Osteocyte (in vitro differentiated cells): Measurements from ENCODE around the gene CLEC3B. TPM values are rescaled to one million over a fixed set of nuclear protein-coding genes. Genes with fewer than 3 reads are reported as not detected.
"Not testable (repeated sequence)": the region's sequence is repeated elsewhere in the genome, so short reads cannot be mapped to it uniquely, and the experiment has no call there.

Experiments used
- DNase-seq: peaks from one replicate; pipeline ENCODE4 v3.0.0; 2021; ENCODE audit warnings: mixed read lengths; ENCODE audit not compliant: unreplicated experiment; ENCODE audit errors: extremely low spot score
- H3K27ac Mint-ChIP-seq: one replicate; pipeline ENCODE4 v1.8.0; 2021; ENCODE audit warnings: mild to moderate bottlenecking, mixed read lengths; ENCODE audit not compliant: unreplicated experiment
- H3K27me3 Mint-ChIP-seq: one replicate; pipeline ENCODE4 v1.8.0; 2021; ENCODE audit warnings: mixed read lengths; ENCODE audit not compliant: unreplicated experiment
- H3K36me3 Mint-ChIP-seq: one replicate; pipeline ENCODE4 v1.8.0; 2021; ENCODE audit warnings: mixed read lengths; ENCODE audit not compliant: unreplicated experiment
- H3K4me1 Mint-ChIP-seq: one replicate; pipeline ENCODE4 v1.8.0; 2021; ENCODE audit warnings: mixed read lengths; ENCODE audit not compliant: unreplicated experiment
- H3K4me3 Mint-ChIP-seq: one replicate; pipeline ENCODE4 v1.8.0; 2021; ENCODE audit warnings: mild to moderate bottlenecking, moderate library complexity, mixed read lengths; ENCODE audit not compliant: unreplicated experiment
- H3K9me3 Mint-ChIP-seq: one replicate; pipeline ENCODE4 v1.8.0; 2021; ENCODE audit warnings: mixed read lengths; ENCODE audit not compliant: unreplicated experiment
- total RNA-seq: library from RNA; stranded (reverse); gene quantifications from 2 replicates; pipeline ENCODE4 v1.2.1, GENCODE V29; 2021
- TF ChIP-seq, protein P1 (sequence below): fragments of 200-600 bp; sonication (generic); IDR thresholded peaks from 2 replicates; pipeline ENCODE4 v1.5.0; 2021; ENCODE audit warnings: antibody characterized with exemption, mild to moderate bottlenecking, moderate library complexity

The CLEC3B gene
- total RNA-seq, 1 donor from 2014 or later: 181 TPM

DNA sequence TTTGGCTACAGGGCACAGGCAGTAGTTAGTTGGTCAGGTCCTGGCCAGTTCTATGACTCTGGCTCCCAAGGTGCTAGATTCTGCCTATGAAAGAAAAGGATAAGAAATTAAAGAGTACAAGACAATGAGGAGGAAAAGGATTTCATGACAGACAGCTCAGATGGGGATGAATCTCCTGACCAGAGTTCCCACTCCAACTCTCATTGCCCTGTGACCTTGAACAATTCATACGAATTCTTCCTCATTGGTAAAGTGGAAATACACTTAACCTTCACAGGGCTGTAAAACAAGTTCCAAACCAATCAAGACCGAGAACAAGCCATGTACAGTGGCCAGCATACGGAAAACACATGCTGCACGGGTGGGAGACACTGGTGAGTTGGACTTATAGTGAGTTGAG is 23.7 kb downstream of the CLEC3B start:
- Mint-ChIP-seq H3K27me3 (peaks cover 4% of the 10 kb centered on the region), H3K36me3 (no peaks in the 10 kb centered on the region), H3K9me3 (no peaks in the 10 kb centered on the region), H3K4me1 (peaks cover 23% of the 10 kb centered on the region), H3K4me3 (no peak overlapping the region), H3K27ac (no peak overlapping the region)
- TF ChIP-seq, protein P1, sequence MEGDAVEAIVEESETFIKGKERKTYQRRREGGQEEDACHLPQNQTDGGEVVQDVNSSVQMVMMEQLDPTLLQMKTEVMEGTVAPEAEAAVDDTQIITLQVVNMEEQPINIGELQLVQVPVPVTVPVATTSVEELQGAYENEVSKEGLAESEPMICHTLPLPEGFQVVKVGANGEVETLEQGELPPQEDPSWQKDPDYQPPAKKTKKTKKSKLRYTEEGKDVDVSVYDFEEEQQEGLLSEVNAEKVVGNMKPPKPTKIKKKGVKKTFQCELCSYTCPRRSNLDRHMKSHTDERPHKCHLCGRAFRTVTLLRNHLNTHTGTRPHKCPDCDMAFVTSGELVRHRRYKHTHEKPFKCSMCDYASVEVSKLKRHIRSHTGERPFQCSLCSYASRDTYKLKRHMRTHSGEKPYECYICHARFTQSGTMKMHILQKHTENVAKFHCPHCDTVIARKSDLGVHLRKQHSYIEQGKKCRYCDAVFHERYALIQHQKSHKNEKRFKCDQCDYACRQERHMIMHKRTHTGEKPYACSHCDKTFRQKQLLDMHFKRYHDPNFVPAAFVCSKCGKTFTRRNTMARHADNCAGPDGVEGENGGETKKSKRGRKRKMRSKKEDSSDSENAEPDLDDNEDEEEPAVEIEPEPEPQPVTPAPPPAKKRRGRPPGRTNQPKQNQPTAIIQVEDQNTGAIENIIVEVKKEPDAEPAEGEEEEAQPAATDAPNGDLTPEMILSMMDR: no peak
- DNase-seq: no peak

DNA sequence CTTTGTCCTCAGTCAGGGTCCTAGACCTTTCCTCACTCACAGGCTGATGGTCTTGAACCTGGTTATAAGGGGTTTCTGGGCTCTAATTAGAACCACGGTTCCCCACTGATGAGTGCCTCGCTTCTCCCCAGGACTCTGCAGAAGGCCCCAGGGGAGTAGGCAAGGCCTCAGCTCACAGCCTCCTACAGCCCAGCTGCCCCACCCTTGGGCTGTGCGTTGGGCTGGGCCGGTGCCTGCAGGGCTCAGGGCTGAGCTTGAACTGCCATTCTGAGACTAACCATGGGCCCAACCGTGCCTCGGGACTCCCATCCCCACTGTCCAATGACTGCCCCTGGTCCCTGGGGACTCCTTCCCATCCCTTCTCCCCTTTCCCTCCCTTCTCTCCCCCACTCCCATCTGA is 25.6 kb downstream of the CLEC3B start:
- Mint-ChIP-seq H3K27ac (no peak overlapping the region), H3K27me3 (peaks cover 4% of the 10 kb centered on the region), H3K4me1 (peaks cover 30% of the 10 kb centered on the region), H3K4me3 (no peak overlapping the region), H3K36me3 (no peaks in the 10 kb centered on the region), H3K9me3 (no peaks in the 10 kb centered on the region)
- no peak for DNase-seq
- TF ChIP-seq, protein P1: no peak

DNA sequence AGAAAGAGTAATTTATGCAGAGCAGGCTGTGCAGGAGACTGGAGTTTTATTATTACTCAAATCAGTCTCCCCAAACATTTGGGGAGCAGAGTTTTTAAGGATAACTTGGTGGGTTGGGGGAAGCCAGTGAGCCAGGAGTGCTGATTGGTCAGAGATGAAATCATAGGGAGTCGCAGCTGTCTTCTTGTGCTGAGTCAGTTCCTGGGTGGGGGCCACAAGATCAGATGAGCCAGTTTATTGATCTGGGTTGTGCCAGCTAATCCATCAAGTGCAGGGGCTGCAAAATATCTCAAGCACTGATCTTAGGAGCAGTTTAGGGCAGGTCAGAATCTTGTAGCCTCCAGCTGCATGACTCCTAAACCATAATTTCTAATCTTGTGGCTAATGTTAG is 27.7 kb downstream of the CLEC3B start:
- peaks cover 49% of the 10 kb centered on the region for H3K4me1 Mint-ChIP-seq
- not testable (repeated sequence) for H3K36me3 Mint-ChIP-seq, H3K27ac Mint-ChIP-seq, H3K9me3 Mint-ChIP-seq, H3K4me3 Mint-ChIP-seq, H3K27me3 Mint-ChIP-seq, DNase-seq

DNA sequence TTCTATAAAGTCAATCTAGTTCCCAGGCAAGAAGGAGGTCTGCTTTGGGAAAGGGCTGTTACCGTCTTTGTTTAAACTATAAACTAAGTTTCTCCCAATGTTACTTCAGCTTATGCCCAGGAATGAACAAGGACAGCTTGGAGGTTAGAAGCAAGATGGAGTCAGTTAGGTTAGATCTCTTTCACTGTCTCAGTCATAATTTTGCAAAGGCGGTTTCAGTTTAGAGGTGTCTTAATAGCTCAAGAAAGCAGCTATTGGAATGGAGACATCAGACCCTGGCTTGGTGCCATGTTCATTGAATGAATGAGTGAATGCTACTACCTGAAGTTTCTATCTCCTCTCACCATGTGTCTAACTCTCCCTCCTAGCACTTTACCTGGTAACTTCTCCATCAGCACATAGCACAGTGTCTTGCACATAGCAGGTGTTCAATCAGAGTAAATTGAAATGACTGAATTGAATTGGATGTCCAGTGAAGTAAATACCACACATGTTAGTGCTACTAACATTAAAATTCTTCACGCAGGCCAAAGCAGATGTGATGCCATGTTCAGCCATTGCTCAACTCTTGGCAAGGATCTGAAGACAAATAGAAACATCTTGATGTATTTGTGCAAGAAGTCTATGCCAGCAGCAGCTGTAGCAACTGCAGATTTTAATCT is 28.2 kb downstream of the CLEC3B start:
- Mint-ChIP-seq H3K4me3 (no peak overlapping the region), H3K27me3 (peaks cover 2% of the 10 kb centered on the region), H3K36me3 (no peaks in the 10 kb centered on the region), H3K27ac (peak overlapping the region; percentile 75), H3K4me1 (peaks cover 54% of the 10 kb centered on the region), H3K9me3 (no peaks in the 10 kb centered on the region)
- TF ChIP-seq, protein P1: no peak
- DNase-seq: no peak

DNA sequence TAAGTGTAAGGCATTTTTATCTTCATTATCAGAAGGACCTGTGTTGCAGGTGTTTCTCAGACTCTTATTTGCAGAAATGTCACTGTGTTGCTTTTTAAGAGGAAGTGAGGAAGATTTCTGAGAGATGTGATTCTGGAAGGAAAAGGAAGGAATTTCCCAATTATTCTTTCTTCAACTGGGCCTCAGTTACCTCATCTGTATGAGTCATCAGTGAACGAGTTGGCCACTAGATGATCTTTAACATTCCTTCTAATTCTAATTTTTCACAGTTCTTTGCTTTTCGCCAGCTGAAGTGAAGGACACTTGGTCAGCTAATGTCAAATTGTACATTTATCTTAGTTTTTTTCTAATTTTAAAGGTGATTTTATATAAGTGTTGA is 28.9 kb downstream of the CLEC3B start:
- H3K27ac Mint-ChIP-seq: peak overlapping the region; percentile 75

More for the DNA sequence above, 28.9 kb downstream of the CLEC3B start:
- peaks cover under 1% of the 10 kb centered on the region for H3K27me3 Mint-ChIP-seq
- DNase-seq: no peak
- H3K36me3 Mint-ChIP-seq: no peaks in the 10 kb centered on the region
- no peaks in the 10 kb centered on the region for H3K9me3 Mint-ChIP-seq
- TF ChIP-seq, protein P1: no peak
- H3K4me1 Mint-ChIP-seq: peaks cover 60% of the 10 kb centered on the region
- H3K4me3 Mint-ChIP-seq: no peak overlapping the region
